CD4-positive, alpha-beta T cell treated with Interleukin-4 for 4 hours (primary cell): ENCODE measurements around the gene SNRNP27.
"Not testable (repeated sequence)": the region's sequence is repeated elsewhere in the genome, so short reads cannot be mapped to it uniquely, and the experiment has no call there.

ENCODE experiments used
- DNase-seq: peaks from one replicate; pipeline ENCODE4 v3.0.0-alpha.2; 2020

The SNRNP27 gene, protein sequence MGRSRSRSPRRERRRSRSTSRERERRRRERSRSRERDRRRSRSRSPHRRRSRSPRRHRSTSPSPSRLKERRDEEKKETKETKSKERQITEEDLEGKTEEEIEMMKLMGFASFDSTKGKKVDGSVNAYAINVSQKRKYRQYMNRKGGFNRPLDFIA

DNA sequence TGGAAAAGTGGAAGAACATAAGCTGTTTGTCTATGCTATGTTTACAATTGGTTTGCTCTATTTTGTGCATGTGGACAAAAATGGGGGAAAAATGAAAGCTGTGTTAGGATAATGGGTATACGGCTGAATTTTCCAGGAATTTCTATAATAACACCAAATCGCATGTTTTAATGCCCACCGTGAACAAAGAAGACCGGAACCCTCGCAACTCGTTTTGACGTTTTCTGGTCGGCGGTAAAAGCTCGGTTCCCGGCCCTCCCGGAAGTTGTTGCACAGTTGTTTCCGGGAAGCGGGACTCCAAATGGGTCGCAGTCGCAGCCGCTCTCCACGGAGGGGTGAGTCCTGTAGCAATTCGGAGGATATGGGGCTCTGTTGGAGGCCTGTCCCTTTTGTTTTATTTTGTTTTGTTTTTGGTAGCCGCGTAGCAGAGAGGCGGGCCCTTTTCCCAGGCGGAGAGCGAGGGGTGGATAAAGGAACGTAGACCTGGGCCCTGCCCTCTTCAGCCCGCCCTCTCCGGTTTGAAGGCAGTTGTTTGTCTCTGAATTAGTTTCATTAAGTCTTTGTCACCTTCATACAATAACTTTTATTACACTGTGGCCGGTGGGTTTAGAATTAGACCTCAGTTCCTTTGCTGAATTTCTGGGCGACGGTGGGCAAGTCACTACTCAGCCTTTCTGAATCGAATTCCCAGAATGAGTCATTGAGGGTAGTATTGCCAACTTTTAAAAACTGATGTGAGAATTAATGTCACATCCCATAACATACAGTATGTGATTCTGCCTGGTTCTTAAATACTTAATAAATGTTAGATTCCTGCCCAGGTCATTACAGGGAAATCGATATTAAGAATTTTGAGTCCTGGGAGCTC, at the start of gene SNRNP27:
SNRNP27 (plus strand) TSS at position 273 of the 868 bp plus-strand sequence; CDS start at position 302, 29 bp downstream.
- peak; percentile 82 for DNase-seq

DNA sequence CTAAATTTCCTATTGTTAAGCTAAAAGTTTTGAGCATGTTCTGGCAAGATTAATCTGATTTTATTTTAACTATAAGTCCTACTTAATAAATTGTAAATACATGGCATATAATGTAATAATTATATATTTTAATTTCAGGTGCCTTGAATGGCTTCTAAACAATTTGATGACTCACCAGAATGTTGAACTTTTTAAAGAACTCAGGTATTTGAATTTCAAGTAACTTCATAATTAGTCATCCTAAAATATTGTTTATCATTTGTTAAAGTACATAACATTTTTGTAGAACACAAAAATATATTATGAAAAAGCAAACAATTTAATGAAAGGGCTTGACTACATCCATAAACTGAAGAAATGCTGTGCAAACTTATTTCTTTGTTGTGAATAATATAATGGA, 49.8 kb upstream of the SNRNP27 start:
- DNase-seq = no peak

DNA sequence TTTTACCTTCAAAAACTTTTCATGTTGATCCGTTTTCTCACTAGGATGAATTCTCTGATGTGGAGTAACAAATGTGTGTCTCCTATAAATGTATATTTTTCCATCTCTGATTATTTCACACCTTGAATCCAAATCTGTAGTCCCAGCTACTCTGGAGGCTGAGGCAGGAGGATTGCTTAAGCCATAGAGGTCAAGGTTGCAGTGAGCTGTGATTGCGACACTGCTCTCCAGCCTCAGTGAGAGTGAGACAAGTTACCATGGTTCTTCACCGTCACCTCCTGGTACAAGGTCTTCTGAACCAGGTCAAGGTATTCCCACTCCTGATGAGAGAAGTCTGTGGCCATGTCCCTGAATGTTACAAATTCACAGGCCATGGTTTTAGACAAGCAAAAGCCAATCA, 49.2 kb upstream of the SNRNP27 start:
- DNase-seq = no peak

DNA sequence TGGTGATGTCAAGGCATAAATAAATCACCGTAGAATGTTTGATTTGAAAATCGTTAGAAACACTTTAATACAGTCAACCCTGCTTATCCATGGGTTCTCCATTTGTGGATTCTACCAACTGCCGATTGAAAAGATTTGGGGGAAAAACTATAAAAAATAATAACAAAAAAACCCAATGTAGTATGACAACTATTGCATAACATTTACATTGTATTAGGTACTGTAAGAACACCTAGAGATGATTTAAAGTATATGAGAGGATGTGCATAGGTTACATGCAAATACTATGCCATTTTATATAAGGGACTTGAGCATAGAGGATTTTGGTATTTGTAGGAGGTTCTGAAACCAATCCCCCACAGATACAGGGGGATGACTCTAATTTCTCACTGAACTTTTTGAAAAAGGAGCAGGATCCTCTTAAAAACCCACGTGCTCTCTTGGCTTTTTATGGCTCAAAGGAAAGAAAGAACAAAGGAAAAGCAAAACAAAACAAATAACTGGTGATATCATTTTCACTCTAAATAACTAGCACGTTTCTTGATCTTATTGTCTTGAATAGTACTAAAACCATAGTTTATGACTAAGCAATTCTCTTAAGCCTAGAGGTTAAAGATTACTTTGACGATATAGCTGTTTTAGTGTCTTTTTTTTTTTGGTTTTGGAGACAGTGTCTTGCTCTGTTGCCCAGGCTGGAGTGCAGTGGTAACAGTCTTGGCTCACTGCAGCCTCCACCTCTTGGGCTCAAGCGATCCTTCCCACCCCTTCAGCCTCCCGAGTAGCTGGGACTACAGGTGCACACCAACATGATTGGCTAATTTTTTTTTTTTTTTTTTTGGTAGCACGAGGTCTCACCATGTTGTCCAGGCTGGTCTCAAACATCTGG, 47.3 kb upstream of the SNRNP27 start:
- no peak for DNase-seq

DNA sequence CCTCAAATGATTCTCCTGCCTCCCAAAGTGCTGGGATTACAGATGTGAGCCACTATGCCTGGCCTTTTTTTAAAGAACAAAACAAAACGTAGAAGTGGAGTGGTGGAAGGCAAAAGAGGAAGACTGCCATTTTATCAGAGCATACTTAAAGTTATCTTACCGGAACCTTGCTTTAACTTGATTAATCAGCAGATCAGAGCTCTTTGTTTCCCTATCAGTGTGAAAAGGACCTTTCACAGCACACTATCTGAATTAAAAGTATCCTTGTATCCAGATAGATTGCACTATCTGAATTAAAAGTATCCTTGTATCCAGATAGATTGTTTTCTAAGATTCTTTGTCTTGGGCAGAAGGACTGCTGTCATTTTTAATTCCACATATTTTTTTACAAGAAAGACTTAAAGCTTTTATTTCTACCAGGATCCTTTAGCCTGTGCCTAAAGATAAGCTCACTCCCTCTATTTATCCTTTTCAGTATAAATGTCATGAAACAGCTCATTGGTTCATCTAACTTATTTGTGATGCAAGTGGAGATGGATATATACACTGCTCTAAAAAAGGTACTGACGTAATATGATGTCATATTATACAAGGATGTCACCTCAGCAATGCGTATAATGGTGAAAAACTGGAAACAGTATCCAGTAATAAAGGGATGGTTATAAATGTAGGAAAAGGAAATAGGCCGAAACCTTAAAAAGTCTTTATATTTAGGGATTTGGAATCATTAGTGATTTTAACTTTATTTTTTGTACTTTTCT, 46.5 kb upstream of the SNRNP27 start:
- DNase-seq = no peak

DNA sequence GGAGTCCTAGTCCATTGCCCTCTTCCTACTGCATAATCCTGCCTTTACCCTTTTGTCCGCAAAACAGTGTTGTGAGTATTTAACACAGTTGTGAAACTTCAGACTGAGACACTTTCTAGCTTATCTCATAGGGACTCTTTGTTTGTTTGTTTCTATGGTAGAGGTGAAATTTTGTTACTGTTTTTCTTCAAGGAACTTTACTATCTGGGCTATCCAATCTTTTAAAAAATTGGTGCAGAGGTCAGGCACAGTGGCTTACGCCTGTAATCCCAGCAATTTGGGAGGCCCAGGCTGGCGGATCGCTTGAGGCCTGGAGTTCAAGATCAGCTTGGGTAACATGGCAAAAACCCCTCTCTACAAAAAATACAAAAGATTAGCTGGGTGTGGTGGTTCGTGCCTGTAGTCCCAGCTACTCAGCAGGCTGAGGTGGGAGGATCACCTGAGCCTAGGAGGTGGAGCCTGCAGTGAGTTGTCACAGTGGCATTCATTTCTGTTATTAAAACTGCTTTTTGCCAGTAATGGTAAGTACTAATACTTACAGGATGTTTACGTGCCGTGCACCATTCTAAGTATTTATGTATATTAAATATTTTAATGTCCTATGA, 45.5 kb upstream of the SNRNP27 start:
- no peak for DNase-seq

DNA sequence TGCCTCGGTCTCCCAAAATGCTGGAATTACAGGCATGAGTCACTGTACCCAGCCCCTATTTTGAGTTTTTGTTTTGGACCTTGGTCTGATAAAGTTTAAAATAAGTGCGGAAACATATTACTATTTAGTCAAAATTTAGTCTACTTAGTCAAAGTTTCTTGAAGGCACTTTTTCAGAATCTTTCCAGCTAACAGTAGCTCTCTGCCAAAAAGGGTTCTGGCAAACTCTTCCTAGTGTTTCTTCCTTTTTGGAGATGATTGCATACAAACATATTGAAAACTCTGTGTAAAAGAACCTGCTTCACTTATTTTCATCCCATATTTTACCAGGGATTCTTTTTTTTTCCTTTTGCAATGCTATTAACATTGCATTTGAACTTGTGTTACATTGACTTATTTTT, 35.5 kb upstream of the SNRNP27 start:
- DNase-seq = no peak

DNA sequence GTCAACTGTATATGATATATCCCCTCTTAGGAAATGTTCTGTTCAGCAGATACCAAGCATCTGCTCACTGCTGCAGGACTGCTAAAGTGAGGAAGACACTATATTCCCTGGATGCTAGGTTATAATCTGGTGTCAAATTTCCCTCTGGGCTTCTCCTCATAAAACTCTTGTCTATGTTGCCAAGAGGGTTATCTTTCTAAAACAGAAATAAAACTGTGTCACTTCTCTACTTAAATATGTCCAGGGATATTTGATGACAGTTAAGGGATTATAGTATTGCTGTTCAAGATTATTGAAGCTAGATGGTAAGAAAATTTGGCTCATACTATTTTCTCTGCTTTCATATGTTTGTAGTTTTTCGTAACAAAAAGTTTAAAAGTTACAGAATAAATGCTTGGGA, 30.5 kb upstream of the SNRNP27 start:
- no peak for DNase-seq

DNA sequence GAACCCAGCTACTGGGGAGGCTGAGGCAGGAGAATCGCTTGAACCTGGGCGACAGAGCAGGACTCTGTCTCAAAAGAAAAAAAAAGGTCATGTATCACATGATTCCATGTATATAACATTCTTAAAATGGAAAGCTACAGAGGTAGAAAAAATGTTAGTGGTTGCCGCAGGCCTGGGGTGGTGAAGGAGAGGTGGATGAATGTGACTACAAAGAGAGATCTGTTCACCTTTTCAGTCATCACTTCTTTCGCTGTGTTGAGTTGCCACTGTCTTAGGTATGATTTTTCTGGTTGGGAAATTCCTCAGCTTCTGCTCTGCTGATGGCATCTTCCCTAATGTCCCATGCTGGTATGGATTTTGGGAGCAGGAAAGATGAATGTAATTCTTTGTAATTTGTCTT, 5.3 kb upstream of the SNRNP27 start:
- no peak for DNase-seq

DNA sequence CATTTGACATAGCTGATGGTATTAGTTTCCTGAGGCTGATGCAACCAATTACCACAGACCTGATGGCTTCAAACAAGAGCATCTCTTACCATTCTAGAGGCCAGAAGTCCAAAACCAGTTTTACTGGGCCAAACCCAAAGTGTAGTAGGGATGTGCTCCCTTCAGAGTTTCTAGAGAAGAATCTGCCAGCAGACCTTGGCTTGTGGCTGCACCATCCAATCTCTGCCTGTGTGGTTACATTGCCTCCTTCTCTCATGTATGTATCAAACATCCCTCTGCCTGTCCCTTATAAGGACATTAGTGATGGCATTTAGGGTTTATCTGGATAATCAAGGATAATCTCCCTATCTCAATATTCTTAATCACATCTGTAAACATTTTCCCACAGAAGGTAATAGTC, 4.5 kb upstream of the SNRNP27 start:
- DNase-seq = no peak

DNA sequence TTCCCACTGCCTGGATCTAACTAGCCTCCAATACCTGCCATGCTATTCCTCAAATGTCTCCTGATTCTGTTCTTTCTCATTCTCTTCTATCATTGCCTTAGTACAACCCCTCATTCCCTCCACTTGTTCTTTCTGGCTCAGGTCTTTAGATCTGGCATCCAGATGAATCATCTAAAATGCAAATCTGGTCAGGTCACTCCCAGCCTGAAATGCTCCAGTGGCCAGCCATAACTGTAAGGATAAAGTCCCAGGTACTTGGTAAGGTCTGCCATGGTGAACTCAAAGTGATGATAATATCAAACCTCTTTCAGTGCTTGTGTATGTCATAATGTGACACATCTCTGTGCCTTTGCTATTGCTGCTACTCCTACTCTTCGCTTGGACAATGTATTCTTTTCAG, 2.9 kb upstream of the SNRNP27 start:
- DNase-seq = no peak

DNA sequence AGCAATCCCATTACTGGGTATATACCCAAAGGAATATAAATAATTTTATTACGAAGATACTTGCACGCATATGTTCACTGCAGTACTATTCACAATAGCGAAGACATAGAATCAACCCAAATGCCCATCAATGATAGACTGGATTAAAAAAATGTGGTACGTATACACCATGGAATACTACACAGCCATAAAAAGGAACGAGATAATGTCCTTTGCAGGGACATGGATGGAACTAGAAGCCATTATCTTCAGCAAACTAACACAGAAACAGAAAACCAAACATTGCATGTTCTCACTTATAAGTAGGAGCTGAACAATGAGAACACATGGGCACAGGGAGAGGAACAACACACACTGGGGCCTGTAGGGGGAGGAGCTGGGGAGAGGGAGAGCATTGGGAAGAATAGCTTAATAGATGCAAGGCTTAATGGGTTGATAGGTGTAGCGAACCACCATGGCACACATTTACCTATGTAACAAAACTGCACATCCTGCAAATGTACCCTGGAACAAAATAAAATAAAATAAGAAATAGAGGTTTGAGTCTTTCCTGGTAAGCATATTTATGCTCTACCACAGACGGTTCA, 825 bp upstream of the SNRNP27 start:
- DNase-seq = not testable (repeated sequence)

DNA sequence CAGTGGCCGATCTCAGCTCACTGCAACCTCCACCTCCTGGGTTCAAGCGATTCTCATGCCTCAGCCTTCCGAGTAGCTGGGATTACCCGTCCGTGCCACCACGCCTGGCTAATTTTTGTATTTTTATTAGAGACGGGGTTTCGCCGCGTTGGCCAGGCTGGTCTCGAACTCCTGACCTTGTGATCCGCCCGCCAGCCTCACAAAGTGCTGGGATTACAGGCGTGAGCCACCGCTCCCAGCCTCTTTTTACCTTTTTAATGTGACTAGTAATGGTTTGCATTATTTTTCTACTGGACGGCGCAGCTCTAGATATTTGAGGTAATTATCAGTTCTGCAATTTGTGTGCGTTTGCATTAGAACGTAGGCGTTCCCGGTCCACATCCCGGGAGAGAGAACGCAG, 981 bp downstream of the SNRNP27 start:
- DNase-seq = not testable (repeated sequence)

DNA sequence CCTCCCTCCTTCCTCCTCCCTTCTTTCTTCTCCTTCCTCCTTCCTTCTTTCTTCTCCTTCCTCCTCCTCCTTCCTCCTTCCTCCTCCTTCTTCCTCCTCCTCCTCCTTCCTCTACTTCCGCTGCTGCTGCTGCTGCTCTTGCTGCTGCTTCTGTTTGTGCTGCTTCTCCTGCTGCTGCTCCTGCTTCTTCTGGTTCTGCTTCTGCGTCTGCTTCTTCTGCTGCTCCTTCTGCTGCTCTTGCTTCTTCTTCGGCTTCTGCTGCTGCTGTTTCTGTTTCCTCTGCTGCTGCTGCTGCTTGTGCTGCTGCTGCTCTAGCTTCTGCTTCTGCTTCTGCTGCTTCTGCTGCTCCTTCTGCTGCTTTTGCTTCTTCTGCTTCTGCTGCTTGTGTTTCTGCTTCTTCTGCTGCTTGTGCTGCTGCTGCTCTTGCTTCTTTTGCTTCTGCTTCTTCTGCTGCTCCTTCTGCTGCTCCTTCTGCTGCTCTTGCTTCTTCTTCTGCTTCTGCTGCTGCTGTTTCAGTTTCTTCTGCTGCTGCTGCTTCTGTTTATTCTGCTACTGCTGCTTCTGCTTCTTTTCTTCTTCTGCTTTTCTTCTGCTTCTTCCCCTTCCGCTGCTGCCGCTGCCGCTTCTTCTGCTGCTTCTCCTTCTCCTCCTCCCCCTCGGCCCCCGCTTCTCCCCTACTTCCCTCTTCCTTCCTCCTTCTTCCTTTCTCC, 8.6 kb downstream of the SNRNP27 start:
- peak; percentile 17 for DNase-seq

DNA sequence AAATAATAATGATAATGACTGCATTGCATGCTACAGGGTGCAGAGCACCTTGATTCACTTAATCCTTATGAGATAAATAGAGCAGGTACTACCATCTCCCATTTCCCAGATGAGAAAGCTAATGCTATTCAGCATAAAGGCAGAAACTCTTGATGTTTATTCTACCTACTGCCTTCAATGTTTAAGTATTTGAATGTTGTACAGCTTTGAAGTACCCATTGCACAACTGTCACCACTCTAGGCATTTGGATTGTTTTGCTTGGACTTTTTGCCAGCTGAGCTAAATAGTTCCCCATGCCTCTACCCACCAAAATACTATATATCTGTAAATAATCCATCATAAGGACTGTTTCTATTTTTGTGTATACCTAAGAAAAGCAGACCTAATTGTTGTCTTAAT, 13.5 kb downstream of the SNRNP27 start:
- no peak for DNase-seq

DNA sequence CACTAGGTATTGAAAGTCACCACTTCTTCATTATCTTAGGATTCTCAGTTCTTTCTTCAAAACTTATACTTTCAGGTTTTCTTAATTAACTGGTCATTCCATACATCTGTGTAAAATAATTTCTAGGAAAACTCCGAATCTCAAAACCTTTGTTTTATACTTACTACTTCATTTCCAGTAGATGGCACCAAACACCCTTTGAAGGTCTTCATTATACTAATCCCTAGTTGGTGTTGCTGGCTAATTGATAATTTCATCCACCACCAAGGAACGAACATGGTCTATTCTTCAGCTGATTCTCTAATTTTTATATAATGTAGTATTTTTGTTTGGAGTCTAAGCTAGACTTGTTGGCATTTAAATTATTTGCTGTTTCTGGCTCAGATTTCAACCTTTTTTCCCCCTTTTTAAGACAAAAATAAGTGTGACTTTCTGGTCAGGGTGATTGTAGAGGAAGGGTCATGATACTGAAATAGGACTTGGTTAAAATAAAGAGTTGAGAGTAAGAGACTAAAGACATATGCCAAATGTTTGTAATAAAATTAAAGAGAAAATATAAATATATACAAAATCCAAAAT, 18.3 kb downstream of the SNRNP27 start:
- DNase-seq = peak; percentile 74

DNA sequence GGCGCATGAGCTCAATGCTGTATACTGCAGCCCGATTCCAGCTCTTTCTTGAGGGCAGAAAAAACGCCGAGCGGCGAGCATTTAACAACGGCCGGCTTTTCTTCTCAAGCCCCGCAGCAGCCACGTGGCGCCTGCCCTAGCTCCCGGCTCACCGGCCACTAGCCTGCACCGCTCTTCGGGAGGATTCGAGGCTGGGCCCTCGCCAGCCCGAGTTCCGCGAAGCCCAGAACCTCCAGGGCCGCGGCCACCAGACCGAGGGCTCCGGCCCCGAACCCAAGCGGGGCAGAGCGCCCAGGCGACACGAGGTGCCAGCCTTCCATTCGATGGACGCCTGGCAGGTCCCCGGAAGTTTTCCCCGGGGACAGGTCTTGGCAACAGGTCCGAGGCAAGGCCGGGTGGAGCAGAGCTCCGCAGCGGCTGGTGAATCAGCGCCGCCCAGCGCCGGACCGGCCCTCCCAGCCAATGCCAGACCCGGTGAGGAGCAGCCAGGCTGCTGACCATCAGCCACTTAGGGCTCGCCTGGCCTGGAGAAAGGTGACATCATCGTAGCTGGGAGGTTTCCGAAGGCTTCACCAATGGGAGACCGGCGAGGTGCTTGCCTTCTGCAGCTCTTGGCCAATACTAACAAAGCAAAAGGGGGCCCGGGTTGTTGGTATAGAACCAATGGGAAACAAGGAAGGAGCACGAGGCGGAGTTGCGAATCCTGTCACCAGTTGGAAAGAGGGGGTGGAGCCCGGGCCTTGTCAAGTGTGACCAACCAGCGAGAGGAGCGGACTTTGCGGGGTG, 20.6 kb downstream of the SNRNP27 start:
- peak; percentile 100 for DNase-seq

DNA sequence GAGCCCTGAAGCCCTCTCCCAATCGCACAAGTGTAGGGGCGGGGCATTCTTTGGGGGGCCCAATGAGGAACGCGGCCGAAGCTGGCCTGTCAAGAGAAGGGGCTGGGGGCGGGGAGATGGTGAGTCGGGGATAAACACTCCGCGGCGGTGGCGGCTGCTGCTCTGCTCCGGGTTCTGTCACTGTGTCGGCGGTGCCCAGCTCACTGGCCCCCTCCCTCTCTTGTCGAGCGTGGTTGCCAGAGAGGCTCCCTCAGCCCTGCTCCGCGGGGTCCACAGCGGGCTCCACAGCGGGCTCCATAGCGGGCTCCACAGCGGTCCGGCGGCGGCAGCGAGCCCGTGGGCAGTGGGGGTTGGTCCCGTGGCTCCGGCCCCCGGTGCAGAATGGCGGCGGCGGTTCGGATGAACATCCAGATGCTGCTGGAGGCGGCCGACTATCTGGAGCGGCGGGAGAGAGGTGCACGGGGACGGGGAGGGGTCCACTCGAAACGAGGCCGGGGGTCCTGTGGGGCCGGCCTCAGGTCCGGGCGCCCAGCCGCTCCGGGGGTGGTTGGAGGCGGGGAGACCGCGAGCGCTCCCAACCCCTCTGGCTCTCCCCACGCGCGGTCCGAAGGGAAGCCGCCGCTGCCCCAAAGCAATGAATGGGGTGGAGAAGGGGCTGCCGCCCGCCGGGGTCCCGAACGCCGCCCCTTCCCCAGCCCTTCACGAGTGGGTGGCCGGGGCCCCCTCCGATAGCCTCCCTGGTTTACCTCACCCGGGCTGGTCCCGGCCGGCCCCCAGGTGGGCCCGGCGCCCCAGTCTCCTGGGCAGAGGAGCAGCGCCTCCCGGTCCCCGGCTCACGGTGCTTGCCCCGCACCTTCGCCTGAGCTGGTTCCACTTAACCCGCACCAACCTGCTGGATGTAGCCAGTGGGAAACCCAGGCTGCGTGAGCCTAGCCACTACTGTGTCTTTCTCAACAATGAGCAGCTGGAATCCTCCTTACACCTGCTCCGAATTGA, 21.5 kb downstream of the SNRNP27 start, which contains the start of gene MXD1:
MXD1 (plus strand) TSS at position 160 of the 996 bp plus-strand sequence; CDS start at position 382, 222 bp downstream.
- no peak for DNase-seq

DNA sequence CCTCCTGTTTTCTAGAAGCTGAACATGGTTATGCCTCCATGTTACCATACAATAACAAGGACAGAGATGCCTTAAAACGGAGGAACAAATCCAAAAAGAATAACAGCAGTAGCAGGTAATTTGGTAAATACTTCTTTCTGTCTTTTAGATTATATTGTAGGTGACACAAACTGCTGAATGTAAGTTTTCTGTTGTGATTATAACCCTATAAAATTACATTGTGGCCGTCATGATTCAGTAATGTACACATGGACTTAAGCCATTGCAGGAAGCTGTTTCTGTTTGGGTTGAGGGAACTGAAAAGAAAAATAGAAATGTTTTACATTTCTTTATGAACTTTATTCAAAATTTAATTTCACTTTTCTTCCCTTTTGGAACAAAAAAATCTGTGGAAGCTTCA, 22.4 kb downstream of the SNRNP27 start:
- no peak for DNase-seq
